Stimulated activated CD8-positive, alpha-beta memory T cell treated with anti-CD3 and anti-CD28 coated beads, Interleukin-12 subunit alpha, Interleukin-12 subunit beta, amount 100 ng/mL, for 1 hour (primary cell): Measurements from ENCODE around the gene P2RX4.
"Not testable (repeated sequence)": the region's sequence is repeated elsewhere in the genome, so short reads cannot be mapped to it uniquely, and the experiment has no call there.

Experiments
- DNase-seq: peaks from one replicate; pipeline ENCODE4 v3.0.0-alpha.2; 2020; ENCODE audit warnings: low read depth

The P2RX4 gene

GRCh38 chr12:121241156-121241970, 31.4 kb downstream of the P2RX4 start:
- DNase-seq = no peak

GRCh38 chr12:121245031-121245430, 35.1 kb downstream of the P2RX4 start:
- DNase-seq = no peak

GRCh38 chr12:121245951-121246350, 36.0 kb downstream of the P2RX4 start:
- DNase-seq = no peak

DNA sequence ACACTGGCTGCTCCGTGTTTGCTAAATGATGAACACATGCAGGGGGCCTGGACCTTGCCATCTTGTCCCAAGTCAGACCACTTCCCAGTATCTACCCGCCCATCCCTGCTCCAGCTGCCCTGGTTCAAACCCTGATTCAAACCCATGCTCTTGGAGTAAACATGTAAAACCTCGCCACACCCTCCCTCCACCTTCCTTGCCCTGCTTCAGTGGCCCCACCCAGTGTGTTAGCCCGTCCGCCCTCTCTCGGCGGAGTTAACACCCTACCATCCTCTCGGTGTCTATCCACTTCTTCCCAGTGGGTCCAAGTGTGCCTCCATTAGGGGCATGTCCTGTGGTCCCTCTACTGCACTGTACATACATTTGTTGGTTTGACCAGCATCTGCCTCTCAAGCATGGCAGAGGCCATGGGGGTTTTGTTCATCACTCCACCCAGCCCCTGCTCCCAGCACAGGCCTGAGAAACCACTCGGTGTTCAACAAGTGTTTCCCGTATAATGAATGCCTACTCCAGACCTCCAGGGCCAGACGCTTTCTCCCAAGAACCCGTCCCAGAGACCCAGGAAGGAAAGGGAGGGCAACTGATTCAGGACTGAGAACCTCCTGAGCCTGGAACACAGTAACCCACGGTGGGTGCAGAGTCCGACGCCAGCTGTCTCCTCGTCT, 37.1 kb downstream of the P2RX4 start:
- no peak for DNase-seq

GRCh38 chr12:121248622-121249021, 38.7 kb downstream of the P2RX4 start:
- no peak for DNase-seq

GRCh38 chr12:121250359-121250758, 40.4 kb downstream of the P2RX4 start:
- DNase-seq = no peak

GRCh38 chr12:121251838-121252237, 41.9 kb downstream of the P2RX4 start:
- DNase-seq = no peak

GRCh38 chr12:121252712-121253345, 42.9 kb downstream of the P2RX4 start:
- no peak for DNase-seq

GRCh38 chr12:121253638-121254335, 43.9 kb downstream of the P2RX4 start:
- no peak for DNase-seq

DNA sequence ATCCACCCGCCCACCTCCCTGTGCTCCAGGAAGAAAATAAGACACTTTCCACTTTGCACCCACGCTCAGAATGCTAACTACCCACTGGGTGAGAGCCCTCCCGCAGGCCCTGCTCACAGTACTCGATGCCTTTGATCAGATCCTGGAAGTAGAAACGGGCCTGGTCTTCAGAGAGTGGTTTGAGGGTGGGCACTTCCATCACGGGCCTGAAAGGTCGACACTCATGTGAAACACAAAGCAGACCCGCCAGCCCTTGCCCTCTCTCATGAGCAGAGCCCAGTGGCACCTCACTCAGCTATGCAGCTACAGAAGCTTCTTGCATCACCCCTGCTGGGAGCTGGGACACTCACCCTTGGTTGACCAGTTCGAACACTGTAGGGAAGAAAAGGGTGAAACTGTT, 45.5 kb downstream of the P2RX4 start:
- no peak for DNase-seq

- not testable (repeated sequence) for DNase-seq
Measured at GRCh38 chr12:121257704-121258449, 47.9 kb downstream of the P2RX4 start.

DNA sequence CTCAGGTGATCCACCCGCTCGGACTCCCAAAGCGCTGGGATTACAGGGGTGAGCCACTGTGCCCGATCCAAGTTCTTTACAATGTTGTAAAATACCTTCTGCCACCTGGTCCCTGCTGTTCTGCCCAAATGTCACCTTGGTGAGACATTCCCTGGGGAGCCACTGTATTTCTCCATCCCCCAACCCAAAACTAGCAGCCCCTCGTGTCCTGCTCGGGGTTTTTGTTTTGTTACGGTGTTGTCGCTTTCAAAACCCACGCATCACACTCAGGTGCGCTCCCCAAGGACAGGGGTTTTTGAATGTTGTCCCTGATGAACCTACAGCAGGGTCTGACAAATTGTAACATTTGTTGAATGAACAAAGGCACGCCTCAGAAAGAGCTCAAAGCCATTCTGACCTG, 49.1 kb downstream of the P2RX4 start:
- DNase-seq = no peak

DNA sequence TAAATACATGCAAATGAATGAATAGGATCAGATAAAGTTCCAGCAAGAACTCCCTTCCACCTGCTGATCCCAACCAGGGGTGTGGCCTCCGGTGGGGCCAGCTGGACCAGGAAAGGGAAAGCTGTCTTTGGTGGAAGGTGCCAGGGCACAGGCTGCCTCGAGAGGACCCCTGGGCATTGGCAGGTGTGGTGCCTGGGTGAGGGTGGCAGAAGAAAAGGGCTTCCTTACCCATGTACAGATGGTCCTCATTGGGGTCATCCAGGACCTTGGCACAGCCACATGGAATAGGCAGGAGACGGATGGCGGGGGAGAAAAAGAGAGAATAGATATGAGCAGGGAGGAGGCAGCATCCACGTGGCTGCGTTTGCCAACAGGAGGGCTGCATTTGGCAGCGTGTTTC, 50.2 kb downstream of the P2RX4 start:
- no peak for DNase-seq

- DNase-seq = no peak
Measured at GRCh38 chr12:121261398-121261797, 51.5 kb downstream of the P2RX4 start.

DNA sequence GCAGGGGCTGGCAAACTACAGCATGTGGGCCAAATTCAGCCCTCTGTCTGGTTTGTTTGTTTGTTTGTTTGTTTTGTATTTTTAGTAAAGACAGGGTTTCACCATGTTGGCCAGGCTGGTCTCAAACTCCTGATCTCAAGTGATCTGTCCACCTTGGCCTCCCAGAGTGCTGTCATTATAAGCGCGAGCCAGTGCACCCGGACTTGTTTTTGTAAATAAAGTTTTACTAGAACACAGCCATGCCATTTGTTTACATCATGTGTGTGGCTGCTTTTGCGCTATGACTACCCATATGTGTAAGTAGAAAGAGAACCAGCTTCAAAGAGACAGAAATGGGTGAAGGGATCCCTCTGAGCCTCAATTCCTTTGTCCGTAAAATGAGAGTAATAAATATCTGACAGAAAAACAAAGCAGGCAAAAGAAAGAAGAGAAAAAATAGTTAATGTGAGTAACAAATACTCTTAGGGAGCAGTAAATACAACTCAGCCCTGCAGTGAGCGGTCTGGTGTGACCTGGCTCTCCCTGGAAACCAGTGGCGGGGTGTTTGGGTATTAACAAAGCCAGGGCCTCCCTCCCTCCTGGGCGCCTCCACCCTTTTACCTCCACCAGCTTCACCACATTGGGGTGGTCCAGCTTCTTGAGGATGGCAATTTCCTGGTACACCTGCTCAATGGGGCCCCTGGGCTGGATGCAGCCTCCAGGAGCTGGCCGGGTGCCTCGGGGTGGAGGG, 53.4 kb downstream of the P2RX4 start:
- DNase-seq = no peak

GRCh38 chr12:121264135-121264534, 54.2 kb downstream of the P2RX4 start:
- no peak for DNase-seq

DNA sequence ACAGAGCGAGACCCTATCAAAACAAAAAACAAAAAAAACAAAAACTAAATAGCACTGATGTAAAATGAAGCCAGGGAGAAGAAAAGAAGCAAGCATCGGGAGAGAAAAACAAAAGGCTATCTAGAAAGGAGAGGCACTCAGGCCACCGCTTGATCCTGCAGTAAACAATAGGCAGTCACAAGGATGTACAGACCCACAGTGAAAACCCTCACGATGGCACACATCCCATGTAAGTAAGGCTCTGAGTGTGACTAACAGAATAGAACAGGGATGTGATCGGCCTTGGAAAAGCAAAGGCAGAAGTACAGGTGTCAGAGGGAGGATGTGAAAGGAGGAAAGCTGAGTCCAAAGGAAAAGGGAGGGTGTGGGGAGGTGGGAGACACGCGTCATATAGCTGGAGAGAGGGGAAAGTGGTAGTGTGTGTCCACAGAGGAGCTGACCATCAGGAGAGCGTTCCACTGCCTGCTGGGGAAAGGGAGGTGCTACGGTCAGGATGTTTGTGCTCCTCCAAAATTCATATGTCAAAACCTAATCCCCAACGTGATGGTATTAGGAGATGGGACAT, 55.1 kb downstream of the P2RX4 start:
- no peak for DNase-seq

GRCh38 chr12:121267822-121268221, 57.9 kb downstream of the P2RX4 start:
- DNase-seq = no peak

GRCh38 chr12:121273364-121273896, 63.5 kb downstream of the P2RX4 start:
- DNase-seq = no peak

DNA sequence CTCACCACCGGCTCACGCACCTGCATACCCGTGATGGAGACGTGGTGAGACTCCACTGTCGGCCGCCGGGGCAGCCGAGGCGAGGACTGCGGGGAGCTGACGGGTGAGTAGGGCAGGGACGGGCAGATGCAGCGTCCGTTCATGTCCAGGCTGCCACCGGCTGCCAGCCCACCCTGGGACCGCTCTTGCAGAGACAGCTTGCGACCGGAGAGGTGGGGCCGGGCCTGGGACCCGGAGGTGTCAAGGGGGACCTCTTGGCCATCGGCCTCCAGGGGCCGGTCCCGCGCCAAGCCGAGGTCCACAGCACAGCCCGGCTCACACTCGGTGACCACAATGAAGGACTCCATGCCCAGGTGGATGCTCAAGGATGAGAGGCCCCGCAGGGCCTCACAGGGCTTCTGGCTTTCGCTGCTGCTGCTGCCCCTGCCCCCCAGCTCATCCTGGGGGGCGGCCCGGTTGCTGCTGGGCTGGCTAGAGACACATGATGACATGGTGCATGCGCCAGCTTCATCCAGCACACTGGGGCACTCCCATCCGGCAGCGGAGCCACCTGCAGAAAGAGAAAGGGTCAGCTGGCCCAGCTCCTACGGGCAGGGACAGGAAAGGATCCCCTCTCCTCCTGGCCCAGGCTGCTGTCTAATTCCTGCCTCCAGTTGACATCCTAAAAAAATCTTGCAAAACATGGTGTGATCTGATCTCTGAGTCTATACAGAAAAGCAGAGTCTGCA, 64.3 kb downstream of the P2RX4 start:
- DNase-seq = no peak
